HepG2 (cell line): ENCODE measurements around the gene SLC2A2. TPM values are rescaled to one million over a fixed set of nuclear protein-coding genes. Genes with fewer than 3 reads are reported as not detected.

Source experiments
- ATAC-seq: fragments of 200-7000 bp; cut with Tn5 transposase; 3 replicates; pipeline ENCODE4 v1.9.1; 2020; ENCODE audit warnings: mild to moderate bottlenecking, moderate library complexity
- BruUV-seq: library from RNA; stranded (reverse); fragments of 400-500 nt; replicated peaks from 2 replicates; lab custom pipeline; 2021; lab: Mats Ljungman, UMichigan
- CTCF ChIA-PET: fragments of 300-600 bp; formaldehyde crosslinking; extraction: SDS; loops from one replicate; lab custom pipeline; 2021; ENCODE audit warnings: low total read pairs, inconsistent platforms, low intra/inter-chr PET ratio; lab: Yijun Ruan, JAX
- POLR2A ChIA-PET: fragments of 350-600 bp; sonication (Branson Sonifier 250); formaldehyde crosslinking; loops from one replicate; lab custom pipeline; 2020; ENCODE audit warnings: antibody characterized with exemption, inconsistent platforms; lab: Yijun Ruan, JAX
- DNase-seq: peaks from one replicate; pipeline ENCODE4 v3.0.0-alpha.2; 2015; ENCODE audit warnings: low spot score
- FAIRE-seq: peaks from 3 replicates; lab custom pipeline; 2011; peaks lifted over from hg19 to GRCh38; lab: Jason Lieb, UNC
- H2AFZ ChIP-seq: one replicate; pipeline ENCODE4 v1.6.1; 2011; ENCODE audit warnings: low read length, inconsistent platforms
- H3K27ac ChIP-seq: fragments of 300-600 bp; 3 replicates; pipeline ENCODE4 v1.8.0; 2011; ENCODE audit warnings: mixed run types, mild to moderate bottlenecking, mixed read lengths, low read length, inconsistent platforms; ENCODE audit not compliant: insufficient read depth; ENCODE audit errors: extremely low read length
- H3K27me3 ChIP-seq, 2 experiments: fragments of 200-600 bp in 1 of 2; 2 replicates in 1 of 2; 3 replicates in 1 of 2; pipeline versions ENCODE4 v1.6.0 to v1.8.0; 2011; ENCODE audit warnings: low read length in 2 of 2, mild to moderate bottlenecking in 2 of 2, moderate library complexity in 2 of 2, inconsistent platforms in 1 of 2; ENCODE audit not compliant: insufficient read depth in 2 of 2, control insufficient read depth in 1 of 2
- H3K36me3 ChIP-seq, 2 experiments: fragments of 200-600 bp in 1 of 2; replicated peaks in 1 of 2; 2 replicates in 1 of 2; 3 replicates in 1 of 2; pipeline versions ENCODE4 v1.5.1 to v1.8.0; 2011; ENCODE audit warnings: low read length in 2 of 2, inconsistent platforms in 1 of 2; ENCODE audit not compliant: insufficient read depth in 2 of 2, control insufficient read depth in 1 of 2
- H3K4me1 ChIP-seq: 2 replicates; pipeline ENCODE4 v1.5.1; 2012; ENCODE audit warnings: low read length, inconsistent platforms; ENCODE audit not compliant: insufficient read depth
- H3K4me2 ChIP-seq: 2 replicates; pipeline ENCODE4 v1.6.0; 2011; ENCODE audit warnings: low read depth, low read length, inconsistent platforms
- H3K4me3 ChIP-seq, 3 experiments: fragments of 200-600 bp in 1 of 3; sonication (generic), shearing (Covaris generic) in 1 of 3; replicated peaks in 1 of 3; 2 replicates each; pipeline ENCODE4 v1.5.1; 2011 to 2016; ENCODE audit warnings: low read length in 3 of 3, inconsistent platforms in 2 of 3, low read depth in 2 of 3, mild to moderate bottlenecking in 2 of 3, control low read depth in 1 of 3, mixed read lengths in 1 of 3; ENCODE audit not compliant: insufficient read depth in 1 of 3
- H3K79me2 ChIP-seq: one replicate; pipeline ENCODE4 v1.6.1; 2011; ENCODE audit warnings: low read length, inconsistent platforms; ENCODE audit not compliant: insufficient read depth
- H3K9ac ChIP-seq: 2 replicates; pipeline ENCODE4 v1.6.0; 2011; ENCODE audit warnings: mild to moderate bottlenecking, low read depth, low read length, inconsistent platforms; ENCODE audit not compliant: insufficient read depth
- H3K9me3 ChIP-seq: 2 replicates; pipeline ENCODE4 v1.5.1; 2012; ENCODE audit warnings: mild to moderate bottlenecking, low read length
- H4K20me1 ChIP-seq: 2 replicates; pipeline ENCODE4 v1.6.0; 2011; ENCODE audit warnings: inconsistent platforms, mild to moderate bottlenecking, low read length, moderate library complexity; ENCODE audit not compliant: insufficient read depth
- EHMT2 ChIP-seq: fragments of 200-600 bp; sonication (generic); IDR thresholded peaks from 2 replicates; pipeline ENCODE4 v1.7.0; 2017; ENCODE audit warnings: antibody characterized with exemption, low read depth, low read length, borderline replicate concordance
- PAX8 ChIP-seq: sonication (generic); formaldehyde crosslinking; IDR thresholded peaks from 2 replicates; pipeline ENCODE4 v1.8.0; 2022; ENCODE audit warnings: mild to moderate bottlenecking, missing genetic modification reagents, borderline replicate concordance
- PRMT3 ChIP-seq: sonication (generic); formaldehyde crosslinking; IDR thresholded peaks from 2 replicates; pipeline ENCODE4 v1.8.1; 2022; ENCODE audit warnings: low read depth, mild to moderate bottlenecking, moderate library complexity, missing genetic modification reagents, borderline replicate concordance
- RBAK ChIP-seq: sonication (generic); formaldehyde crosslinking; IDR thresholded peaks from 2 replicates; pipeline ENCODE4 v1.5.1; 2020; ENCODE audit warnings: mild to moderate bottlenecking, missing genetic modification reagents
- SMARCC2 ChIP-seq: fragments of 450-650 bp; IDR thresholded peaks from 2 replicates; pipeline ENCODE4 v1.6.1; 2017; ENCODE audit warnings: antibody characterized with exemption, mild to moderate bottlenecking
- ZNF230 ChIP-seq: sonication (generic); formaldehyde crosslinking; IDR thresholded peaks from 2 replicates; pipeline ENCODE4 v1.4.0; 2020; ENCODE audit warnings: mild to moderate bottlenecking, missing genetic modification reagents
- ZNF326 ChIP-seq: sonication (generic); formaldehyde crosslinking; IDR thresholded peaks from 2 replicates; pipeline ENCODE4 v1.4.0; 2020; ENCODE audit warnings: missing genetic modification reagents, borderline replicate concordance
- WGBS: methylation state at CpG from one replicate; pipeline ENCODE4 v1.1.6; 2017; ENCODE audit warnings: low lambda C conversion rate; 5-methylcytosine and 5-hydroxymethylcytosine counted together
- in situ Hi-C: cut with HindIII; loops from 2 replicates; pipeline ENCODE4 v1.10.0; 2017; ENCODE audit warnings: low pct_unique_long_range_greater_than_20kb; ENCODE audit not compliant: extremely low pct_ligation_motif_present
- intact Hi-C: fragments of 100-400 bp; cut with micrococcal nuclease; formaldehyde crosslinking; loops from one replicate; pipeline ENCODE4 v1.10.0; 2022; ENCODE audit not compliant: unreplicated experiment
- polyA plus RNA-seq, 8 experiments: library from polyadenylated mRNA; depleted of rRNA in 3 of 8; stranded (reverse) in 7 of 8; unstranded in 1 of 8; fragments of >200 nt; fragmentation: Illumina TruSeq in 4 of 8; extraction: Trizol in 4 of 8; gene quantifications; 2 replicates each; pipeline versions ENCODE4 v1.2.1 to v1.2.3, GENCODE V29; 2011 to 2016; ENCODE audit warnings: low read depth in 4 of 8, missing spikeins in 1 of 8, mixed read lengths in 1 of 8; ENCODE audit not compliant: insufficient read depth in 1 of 8
- total RNA-seq, 5 experiments: library from RNA; depleted of rRNA; stranded (reverse); fragments of >200 nt; fragmentation: Illumina TruSeq; extraction: Trizol; gene quantifications; 2 replicates each; pipeline ENCODE4 v1.2.3, GENCODE V29; 2016; ENCODE audit warnings: low read depth in 1 of 5
- TF ChIP-seq, protein P1 (sequence below): sonication (generic); formaldehyde crosslinking; IDR thresholded peaks from 2 replicates; pipeline ENCODE4 v1.5.0; 2020; ENCODE audit warnings: missing genetic modification reagents, mild to moderate bottlenecking, borderline replicate concordance

SLC2A2 gene
- total and polyA plus RNA-seq, 2 of the 13 experiments (the other 11 are each of a cell fraction or from before 2014, with no cell fraction given) = 19.5 to 23.2 TPM

DNA sequence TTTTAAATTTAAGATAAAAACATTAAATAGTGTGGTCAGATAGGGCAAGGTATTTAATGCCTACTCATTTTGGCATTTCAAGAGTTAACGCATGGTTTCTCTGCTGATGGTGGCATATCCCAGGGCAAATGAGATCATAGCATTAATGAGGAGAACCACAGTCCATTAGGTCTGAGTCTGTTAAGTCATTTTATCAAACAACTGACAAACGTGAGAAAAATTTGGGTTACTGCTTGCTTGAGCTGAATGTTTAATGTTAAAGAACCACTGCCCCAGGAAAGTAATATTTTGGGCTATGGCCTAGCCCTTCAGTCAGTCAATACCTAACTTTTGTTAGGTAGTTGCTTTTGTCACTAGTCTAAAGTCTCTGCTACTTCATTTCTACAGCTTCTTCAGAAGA lies 37.9 kb upstream of the SLC2A2 start:
- H3K36me3 ChIP-seq = no peaks in the 10 kb centered on the region
- DNase-seq = no peak
- no peaks in the 10 kb centered on the region for H3K79me2 ChIP-seq
- no peak for TF ChIP-seq SMARCC2
- TF ChIP-seq ZNF230 (CRISPR knock-in tag) = no peak
- TF ChIP-seq, protein P1, sequence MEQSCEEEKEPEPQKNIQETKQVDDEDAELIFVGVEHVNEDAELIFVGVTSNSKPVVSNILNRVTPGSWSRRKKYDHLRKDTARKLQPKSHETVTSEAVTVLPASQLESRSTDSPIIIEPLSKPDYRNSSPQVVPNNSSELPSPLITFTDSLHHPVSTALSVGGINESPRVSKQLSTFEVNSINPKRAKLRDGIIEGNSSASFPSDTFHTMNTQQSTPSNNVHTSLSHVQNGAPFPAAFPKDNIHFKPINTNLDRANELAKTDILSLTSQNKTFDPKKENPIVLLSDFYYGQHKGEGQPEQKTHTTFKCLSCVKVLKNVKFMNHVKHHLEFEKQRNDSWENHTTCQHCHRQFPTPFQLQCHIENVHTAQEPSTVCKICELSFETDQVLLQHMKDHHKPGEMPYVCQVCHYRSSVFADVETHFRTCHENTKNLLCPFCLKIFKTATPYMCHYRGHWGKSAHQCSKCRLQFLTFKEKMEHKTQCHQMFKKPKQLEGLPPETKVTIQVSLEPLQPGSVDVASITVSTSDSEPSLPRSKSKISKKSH (CRISPR knock-in tag) = no peak
- TF ChIP-seq PAX8 (CRISPR knock-in tag) = no peak
- TF ChIP-seq PRMT3 (CRISPR knock-in tag) = no peak
- TF ChIP-seq EHMT2 = no peak
- TF ChIP-seq RBAK (CRISPR knock-in tag) = no peak
- no peak overlapping the region for H3K4me2 ChIP-seq
- CTCF ChIA-PET = no interaction called here
- no peaks in the 10 kb centered on the region for H3K27me3 ChIP-seq
- 96% methylated on average over 2 of the region's 2 CpGs for WGBS
- intact Hi-C loops = no loop called here
- H2AFZ ChIP-seq = no peak overlapping the region
- no peak overlapping the region for H3K27ac ChIP-seq
- H3K9ac ChIP-seq = no peak overlapping the region
- no peak for FAIRE-seq
- peaks cover 31% of the 10 kb centered on the region for H3K4me1 ChIP-seq
- no peak for ATAC-seq
- H4K20me1 ChIP-seq = no peaks in the 10 kb centered on the region
- no TSS peak for BruUV-seq
- POLR2A ChIA-PET = no interaction called here
- H3K4me3 ChIP-seq = no peak overlapping the region
- H3K9me3 ChIP-seq = no peaks in the 10 kb centered on the region
- in situ Hi-C loops = no loop called here

DNA sequence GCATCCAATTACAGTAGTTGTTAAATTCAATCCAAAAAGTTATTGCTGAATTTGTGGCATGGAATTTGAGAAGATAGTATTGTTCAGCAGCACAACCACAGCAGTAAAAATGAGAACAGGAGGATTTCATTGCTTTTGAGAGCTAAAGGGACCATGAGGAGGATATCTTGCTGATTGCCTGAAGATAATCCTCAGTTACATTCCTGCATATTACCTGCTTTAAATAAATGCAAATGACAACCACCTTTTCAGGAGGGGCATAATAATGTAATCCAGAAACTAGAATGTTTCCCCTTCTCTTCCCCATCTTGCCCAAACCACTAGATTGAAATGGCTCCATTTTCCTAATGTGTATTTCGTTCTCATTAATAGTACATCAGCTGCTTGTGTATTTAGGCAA lies 35.2 kb upstream of the SLC2A2 start:
- Histone ChIP-seq H3K4me1 (peaks cover 42% of the 10 kb centered on the region), H3K79me2 (no peaks in the 10 kb centered on the region), H3K36me3 (no peaks in the 10 kb centered on the region), H3K4me3 (no peak overlapping the region), H4K20me1 (no peaks in the 10 kb centered on the region), H3K27me3 (no peaks in the 10 kb centered on the region), H3K9me3 (no peaks in the 10 kb centered on the region)
- no peak for FAIRE-seq
- 94% methylated on average over 1 of the region's 1 CpG for WGBS
- BruUV-seq = no TSS peak
- TF ChIP-seq ZNF326 = no peak
- TF ChIP-seq, all 625 proteins: peak for 0
- CTCF ChIA-PET = no interaction called here
- Histone ChIP-seq H2AFZ (no peak overlapping the region), H3K9ac (no peak overlapping the region), H3K27ac (no peak overlapping the region), H3K4me2 (no peak overlapping the region)
- POLR2A ChIA-PET = no interaction called here
- in situ Hi-C loops (no loop called here), intact Hi-C loops (no loop called here)
- DNase-seq = no peak
- ATAC-seq = no peak
